Neural progenitor cell (in vitro differentiated cells): Measurements from ENCODE around the gene DUOX1. TPM values are rescaled to one million over a fixed set of nuclear protein-coding genes. Genes with fewer than 3 reads are reported as not detected.
A peak's percentile ranks its signal among the peaks of the same experiment; 100 is the strongest.

Experiments
- DNase-seq: peaks from one replicate; pipeline ENCODE4 v3.0.0-alpha.2; 2016; ENCODE audit warnings: low spot score
- H2AFZ ChIP-seq: fragments of 200-600 bp; sonication (generic); replicated peaks from 2 replicates; pipeline ENCODE4 v1.6.1; 2016; ENCODE audit warnings: antibody characterized with exemption
- H3F3A ChIP-seq: fragments of 200-600 bp; sonication (generic); 2 replicates; pipeline ENCODE4 v1.6.1; 2016; ENCODE audit warnings: antibody characterized with exemption, low read depth
- H3K27ac ChIP-seq: fragments of 200-600 bp; sonication (generic); 2 replicates; pipeline ENCODE4 v1.5.1; 2016; ENCODE audit warnings: mild to moderate bottlenecking
- H3K27me3 ChIP-seq: fragments of 200-600 bp; sonication (generic); 2 replicates; pipeline ENCODE4 v1.6.1; 2016; ENCODE audit warnings: mild to moderate bottlenecking, moderate library complexity
- H3K36me3 ChIP-seq: fragments of 200-600 bp; sonication (generic); 2 replicates; pipeline ENCODE4 v1.5.1; 2016
- H3K4me1 ChIP-seq: fragments of 200-600 bp; sonication (generic); 2 replicates; pipeline ENCODE4 v1.6.1; 2016; ENCODE audit warnings: mixed run types
- H3K4me2 ChIP-seq: fragments of 200-600 bp; sonication (generic); 2 replicates; pipeline ENCODE4 v1.6.1; 2016
- H3K4me3 ChIP-seq: fragments of 200-600 bp; sonication (generic); 2 replicates; pipeline ENCODE4 v1.5.1; 2016
- H3K79me2 ChIP-seq: fragments of 200-600 bp; sonication (generic); 2 replicates; pipeline ENCODE4 v1.6.1; 2016; ENCODE audit warnings: low read depth
- H3K9ac ChIP-seq: fragments of 200-600 bp; sonication (generic); 2 replicates; pipeline ENCODE4 v1.6.1; 2016
- H3K9me3 ChIP-seq: fragments of 200-600 bp; sonication (generic); 2 replicates; pipeline ENCODE4 v1.5.1; 2016; ENCODE audit warnings: low read depth
- H4K20me1 ChIP-seq: fragments of 200-600 bp; sonication (generic); 2 replicates; pipeline ENCODE4 v1.6.1; 2016; ENCODE audit warnings: low read depth
- H3K27ac Mint-ChIP-seq: 3 replicates; pipeline ENCODE4 v1.8.0; 2021; ENCODE audit warnings: mixed read lengths
- H3K27me3 Mint-ChIP-seq: 2 replicates; pipeline ENCODE4 v1.8.0; 2022; ENCODE audit warnings: low read depth, mild to moderate bottlenecking, inconsistent platforms, moderate library complexity, mixed read lengths; ENCODE audit not compliant: insufficient read depth
- H3K36me3 Mint-ChIP-seq: 3 replicates; pipeline ENCODE4 v1.8.0; 2021; ENCODE audit warnings: mixed read lengths
- H3K4me1 Mint-ChIP-seq: 3 replicates; pipeline ENCODE4 v1.8.0; 2021; ENCODE audit warnings: mixed read lengths
- H3K4me3 Mint-ChIP-seq: 3 replicates; pipeline ENCODE4 v1.8.0; 2021; ENCODE audit warnings: mild to moderate bottlenecking, moderate library complexity, mixed read lengths
- H3K9me3 Mint-ChIP-seq: 3 replicates; pipeline ENCODE4 v1.8.0; 2020; ENCODE audit warnings: mixed read lengths
- CTCF ChIP-seq: fragments of 200-600 bp; sonication (generic); IDR thresholded peaks from 2 replicates; pipeline ENCODE4 v1.5.1; 2017; ENCODE audit warnings: antibody characterized with exemption, mild to moderate bottlenecking
- EZH2 ChIP-seq: fragments of 200-600 bp; sonication (generic); IDR thresholded peaks from 2 replicates; pipeline ENCODE4 v1.6.1; 2017; ENCODE audit warnings: antibody characterized with exemption, mild to moderate bottlenecking, moderate library complexity
- EZH2phosphoT487 ChIP-seq: fragments of 200-600 bp; sonication (generic); IDR thresholded peaks from 2 replicates; pipeline ENCODE4 v1.6.1; 2017; ENCODE audit warnings: antibody characterized with exemption
- total RNA-seq: library from RNA; depleted of rRNA; stranded (reverse); fragments of >200 nt; gene quantifications from 2 replicates; pipeline ENCODE4 v1.2.3, GENCODE V29; 2015; ENCODE audit warnings: low replicate concordance

DUOX1 gene
- total RNA-seq, 1 donor from 2014 or later: 0.30 TPM

GRCh38 chr15:45149060-45149459, 19.3 kb downstream of the DUOX1 start:
- peaks cover 9% of the 10 kb centered on the region for H3K4me1 ChIP-seq
- H3K36me3 Mint-ChIP-seq: no peaks in the 10 kb centered on the region
- no peak overlapping the region for H2AFZ ChIP-seq
- peaks cover 16% of the 10 kb centered on the region for H3K27me3 Mint-ChIP-seq
- no peaks in the 10 kb centered on the region for H3K9me3 Mint-ChIP-seq
- H3K36me3 ChIP-seq: no peaks in the 10 kb centered on the region
- peaks cover 9% of the 10 kb centered on the region for H3K4me1 Mint-ChIP-seq
- H3K9ac ChIP-seq: no peak overlapping the region
- H3K79me2 ChIP-seq: no peaks in the 10 kb centered on the region
- no peak overlapping the region for H3K4me3 Mint-ChIP-seq
- H3K27ac Mint-ChIP-seq: no peak overlapping the region
- no peak for DNase-seq
- H3K27ac ChIP-seq: no peak overlapping the region
- no peak overlapping the region for H3K4me3 ChIP-seq
- H4K20me1 ChIP-seq: no peaks in the 10 kb centered on the region
- H3K27me3 ChIP-seq: peaks cover 6% of the 10 kb centered on the region
- TF ChIP-seq EZH2 (no peak), EZH2phosphoT487 (no peak), CTCF (no peak)
- no peaks in the 10 kb centered on the region for H3K9me3 ChIP-seq
- H3K4me2 ChIP-seq: no peak overlapping the region
- no peaks in the 10 kb centered on the region for H3F3A ChIP-seq

- H3K4me2 ChIP-seq: no peak overlapping the region
- no peak overlapping the region for H3K27ac Mint-ChIP-seq
- no peak overlapping the region for H3K4me3 Mint-ChIP-seq
- no peaks in the 10 kb centered on the region for H4K20me1 ChIP-seq
- no peaks in the 10 kb centered on the region for H3K79me2 ChIP-seq
- peaks cover 2% of the 10 kb centered on the region for H3K9me3 Mint-ChIP-seq
- no peak for DNase-seq
- H2AFZ ChIP-seq: no peak overlapping the region
- H3K4me3 ChIP-seq: no peak overlapping the region
- no peaks in the 10 kb centered on the region for H3K36me3 Mint-ChIP-seq
- no peaks in the 10 kb centered on the region for H3K27me3 ChIP-seq
- H3F3A ChIP-seq: no peaks in the 10 kb centered on the region
- H3K9me3 ChIP-seq: no peaks in the 10 kb centered on the region
- H3K27me3 Mint-ChIP-seq: peaks cover 12% of the 10 kb centered on the region
- H3K27ac ChIP-seq: no peak overlapping the region
- H3K9ac ChIP-seq: no peak overlapping the region
- no peak for TF ChIP-seq CTCF
- TF ChIP-seq EZH2phosphoT487: no peak
- no peak for TF ChIP-seq EZH2
- H3K4me1 ChIP-seq: peaks cover 13% of the 10 kb centered on the region
- peaks cover 18% of the 10 kb centered on the region for H3K4me1 Mint-ChIP-seq
- H3K36me3 ChIP-seq: no peaks in the 10 kb centered on the region
These were observed 20.7 kb downstream of the DUOX1 start for GRCh38 chr15:45150481-45150880.

GRCh38 chr15:45150997-45151396, 21.2 kb downstream of the DUOX1 start:
- Histone ChIP-seq H3K9me3 (no peaks in the 10 kb centered on the region), H3K27me3 (no peaks in the 10 kb centered on the region), H3K9ac (no peak overlapping the region), H2AFZ (no peak overlapping the region), H3K4me2 (no peak overlapping the region), H3K36me3 (no peaks in the 10 kb centered on the region), H3K4me1 (peaks cover 13% of the 10 kb centered on the region), H3K27ac (no peak overlapping the region), H4K20me1 (no peaks in the 10 kb centered on the region), H3K4me3 (no peak overlapping the region), H3F3A (no peaks in the 10 kb centered on the region), H3K79me2 (no peaks in the 10 kb centered on the region)
- peaks cover 12% of the 10 kb centered on the region for H3K27me3 Mint-ChIP-seq
- peaks cover 21% of the 10 kb centered on the region for H3K4me1 Mint-ChIP-seq
- H3K27ac Mint-ChIP-seq: peak overlapping the region; percentile 34
- H3K9me3 Mint-ChIP-seq: peaks cover 2% of the 10 kb centered on the region
- no peaks in the 10 kb centered on the region for H3K36me3 Mint-ChIP-seq
- TF ChIP-seq CTCF (no peak), EZH2phosphoT487 (no peak), EZH2 (no peak)
- H3K4me3 Mint-ChIP-seq: no peak overlapping the region
- no peak for DNase-seq
